ENCODE results near the gene BRAF.

- TF ChIP-seq CTCF (IDR thresholded peaks at IDR 0.05) = no peak
- TF ChIP-seq EP300 (IDR thresholded peaks at IDR 0.05) = no peak
These were observed 237.8 kb downstream of the BRAF start for GRCh38 chr7:140686921-140687320.
